Measurements from ENCODE around the gene H2AZ2.
"Not testable (repeated sequence)": the region's sequence is repeated elsewhere in the genome, so short reads cannot be mapped to it uniquely, and the experiment has no call there.

Gene H2AZ2

GRCh38 chr7:44871918-44872317 is 24.0 kb upstream of the H2AZ2 start:
- in situ Hi-C loops (cut with MboI; ENCODE audit: low sequenced_read_pairs), result not testable (repeated sequence)

- in situ Hi-C loops (cut with MboI; ENCODE audit: low sequenced_read_pairs), result not testable (repeated sequence)
These were observed 22.9 kb upstream of the H2AZ2 start for GRCh38 chr7:44870780-44871179.

GRCh38 chr7:44870336-44870735 is 22.4 kb upstream of the H2AZ2 start:
- in situ Hi-C loops (cut with MboI; ENCODE audit: low sequenced_read_pairs), result not testable (repeated sequence)

- in situ Hi-C loops (cut with MboI; ENCODE audit: low sequenced_read_pairs), result no loop called here
These were observed 19.4 kb upstream of the H2AZ2 start for GRCh38 chr7:44867073-44867995.

- in situ Hi-C loops (cut with MboI; ENCODE audit: low sequenced_read_pairs), result not testable (repeated sequence)
These were observed 14.1 kb upstream of the H2AZ2 start for GRCh38 chr7:44861949-44862348.

GRCh38 chr7:44858161-44858560 is 10.3 kb upstream of the H2AZ2 start:
- in situ Hi-C loops (cut with MboI; ENCODE audit: low sequenced_read_pairs), result loop anchor here (5.0 kb wide), 1 partner anchor 64 kb away; no protein-coding TSS in a partner anchor

- in situ Hi-C loops (cut with MboI; ENCODE audit: low sequenced_read_pairs), result loop anchor here (5.0 kb wide), 1 partner anchor 67 kb away; no protein-coding TSS in a partner anchor
These were observed 6.9 kb upstream of the H2AZ2 start for GRCh38 chr7:44854644-44855364.

DNA sequence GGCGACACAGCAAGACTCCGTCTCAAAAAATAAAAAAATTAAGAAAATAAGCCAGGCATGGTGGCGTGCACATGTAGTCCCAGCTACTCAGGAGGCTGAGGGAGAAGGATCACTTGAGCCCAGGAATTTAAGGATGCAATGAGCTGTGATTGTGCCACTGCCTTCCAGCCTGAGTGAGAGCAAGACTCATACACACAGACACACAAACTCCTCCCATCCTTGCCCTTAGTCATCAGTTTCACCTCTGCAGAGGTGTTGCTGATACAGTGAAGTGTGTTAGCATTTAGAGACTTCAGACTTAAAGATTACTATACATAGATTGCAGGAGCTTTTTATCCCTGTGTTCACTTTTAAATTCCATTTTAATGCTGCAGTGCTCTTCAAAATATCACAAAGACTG is 5.5 kb upstream of the H2AZ2 start:
- in situ Hi-C loops (cut with MboI; ENCODE audit: low sequenced_read_pairs), result no loop called here

DNA sequence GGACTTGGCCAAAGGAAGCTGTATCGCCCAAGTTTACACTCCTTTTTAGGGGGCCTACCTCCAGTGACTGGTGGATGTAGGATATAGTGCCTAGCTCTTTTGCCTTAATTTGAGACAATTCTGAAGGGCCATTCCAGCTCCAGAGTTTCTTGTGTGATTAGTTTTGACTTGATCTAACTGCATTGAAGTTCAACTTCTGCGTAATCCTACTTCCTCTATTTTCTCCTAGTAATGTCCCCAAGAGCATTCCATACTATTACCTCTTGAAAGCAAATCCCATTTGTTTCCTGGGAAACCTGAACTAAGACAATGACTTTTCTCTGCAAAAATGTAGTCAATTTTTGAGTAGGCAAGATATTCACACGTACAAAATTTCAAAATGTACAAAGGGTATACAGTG is 4.7 kb upstream of the H2AZ2 start:
- in situ Hi-C loops (cut with MboI; ENCODE audit: low sequenced_read_pairs), result no loop called here

DNA sequence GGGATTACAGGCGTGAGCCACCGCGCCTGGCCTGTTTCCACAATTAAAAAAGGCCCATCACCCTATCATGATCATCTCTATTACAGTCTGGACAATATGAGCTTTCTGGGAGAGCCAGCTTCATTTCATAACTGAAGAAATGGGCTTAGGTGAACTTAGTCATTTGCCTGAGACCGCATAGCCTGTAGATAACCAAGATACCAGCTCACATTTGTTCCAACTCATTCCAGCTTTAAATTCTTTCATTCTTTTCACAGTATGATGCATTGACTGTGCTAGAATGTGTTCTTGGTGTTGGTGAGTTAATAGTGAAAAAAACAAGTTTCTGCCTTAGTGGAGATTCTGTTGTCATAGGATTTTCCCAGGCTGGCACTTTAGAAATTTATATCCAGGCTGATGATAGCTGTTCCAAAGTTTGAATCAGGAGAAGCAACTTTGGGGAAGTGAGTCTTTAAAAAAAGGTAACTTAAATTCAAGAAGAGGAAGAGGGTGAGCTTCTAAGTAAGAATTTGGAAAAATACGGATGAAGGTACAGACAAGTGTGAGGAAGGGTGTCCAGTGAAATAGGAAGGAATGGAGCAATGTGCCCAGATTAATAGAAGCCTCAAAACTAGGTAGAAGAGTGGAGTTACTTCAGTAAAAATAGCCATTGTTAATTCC is 2.1 kb upstream of the H2AZ2 start:
- in situ Hi-C loops (cut with MboI; ENCODE audit: low sequenced_read_pairs), result loop anchor here (25.0 kb wide), 1 partner anchor 263 kb away; the partner anchor contains the start of gene TMED4

DNA sequence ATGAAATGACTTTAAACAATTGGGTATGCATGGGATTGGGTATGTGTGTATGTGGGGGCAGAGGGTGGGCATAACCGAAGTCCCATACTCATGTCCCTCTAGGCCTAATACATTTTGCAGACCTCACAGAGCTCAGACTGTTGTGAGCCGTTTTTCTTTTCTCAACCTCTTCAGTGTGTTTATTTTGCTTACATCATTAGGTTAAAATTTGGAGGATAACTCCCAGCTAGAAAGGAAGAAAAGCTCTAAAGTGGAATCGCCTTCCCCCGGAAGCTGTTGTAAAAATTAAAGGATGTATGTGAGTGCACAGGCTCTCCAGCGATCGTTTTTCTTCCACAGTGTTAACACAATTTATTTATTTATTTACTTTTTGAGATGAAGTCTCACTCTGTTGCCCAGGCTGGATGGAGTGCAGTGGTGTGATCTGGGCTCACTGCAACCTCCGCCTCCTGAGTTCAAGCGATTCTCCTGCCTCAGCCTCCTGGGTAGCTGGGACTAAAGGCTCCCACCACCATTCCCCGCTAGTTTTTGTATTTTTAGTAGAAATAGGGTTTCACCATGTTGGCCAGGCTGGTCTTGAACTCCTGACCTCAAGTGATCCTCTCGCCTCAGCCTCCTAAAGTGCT is 1.5 kb upstream of the H2AZ2 start:
- in situ Hi-C loops (cut with MboI; ENCODE audit: low sequenced_read_pairs), result loop anchor here (25.0 kb wide), 1 partner anchor 262 kb away; the partner anchor contains the start of gene TMED4

GRCh38 chr7:44847509-44847919 is 373 bp downstream of the H2AZ2 start:
- in situ Hi-C loops (cut with MboI; ENCODE audit: low sequenced_read_pairs), result loop anchor here (25.0 kb wide), 1 partner anchor 260 kb away; the partner anchor contains the start of gene TMED4

DNA sequence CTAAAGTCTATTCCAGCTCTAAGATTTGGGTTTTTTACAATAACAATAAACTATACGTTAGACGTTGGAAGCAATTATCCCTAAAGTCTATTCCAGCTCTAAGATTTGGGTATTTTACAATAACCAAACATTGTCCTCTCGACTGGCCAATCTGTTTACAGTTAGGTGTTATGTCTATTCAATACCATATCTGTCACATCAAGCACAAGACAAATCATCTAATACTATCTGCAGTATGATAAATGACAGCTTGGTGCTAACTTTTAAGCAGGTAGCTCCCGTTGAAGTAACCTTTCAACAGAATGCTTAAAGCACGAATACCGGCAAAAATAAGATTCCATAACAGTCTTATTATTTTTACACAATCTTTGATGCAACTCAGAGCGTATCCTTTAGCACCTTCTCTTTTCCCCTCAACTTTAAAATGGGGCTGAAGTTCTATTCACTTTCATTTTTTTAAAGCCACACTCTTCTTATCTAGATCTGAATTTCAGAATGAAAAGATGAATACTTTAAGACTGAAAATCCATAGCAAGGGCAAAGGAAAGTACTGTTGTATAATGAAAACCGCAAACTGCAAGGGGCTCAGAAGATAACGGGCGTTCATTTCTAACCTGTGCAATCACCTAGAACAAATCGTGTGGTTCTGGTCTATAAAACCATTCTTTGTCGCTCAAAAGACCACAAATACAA is 925 bp downstream of the H2AZ2 start:
- in situ Hi-C loops (cut with MboI; ENCODE audit: low sequenced_read_pairs), result loop anchor here (25.0 kb wide), 1 partner anchor 260 kb away; the partner anchor contains the start of gene TMED4

DNA sequence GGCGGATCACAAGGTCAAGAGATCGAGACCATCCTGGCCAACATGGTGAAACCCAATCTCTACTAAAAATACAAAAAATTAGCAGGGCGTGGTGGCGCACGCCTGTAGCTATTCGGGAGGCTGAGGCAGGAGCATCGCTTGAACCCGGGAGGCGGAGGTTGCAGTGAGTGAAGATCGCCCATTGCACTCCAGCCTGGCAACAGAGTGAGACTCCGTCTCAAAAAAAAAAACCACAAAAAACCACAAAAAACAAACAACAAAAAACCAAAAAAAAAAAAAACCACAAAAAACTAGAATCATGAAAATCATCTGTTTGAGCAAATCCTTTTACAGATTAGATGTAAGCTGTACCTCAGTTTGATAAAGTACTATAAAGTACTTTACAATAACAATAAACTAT is 1.5 kb downstream of the H2AZ2 start:
- in situ Hi-C loops (cut with MboI; ENCODE audit: low sequenced_read_pairs), result loop anchor here (25.0 kb wide), 1 partner anchor 259 kb away; the partner anchor contains the start of gene TMED4

DNA sequence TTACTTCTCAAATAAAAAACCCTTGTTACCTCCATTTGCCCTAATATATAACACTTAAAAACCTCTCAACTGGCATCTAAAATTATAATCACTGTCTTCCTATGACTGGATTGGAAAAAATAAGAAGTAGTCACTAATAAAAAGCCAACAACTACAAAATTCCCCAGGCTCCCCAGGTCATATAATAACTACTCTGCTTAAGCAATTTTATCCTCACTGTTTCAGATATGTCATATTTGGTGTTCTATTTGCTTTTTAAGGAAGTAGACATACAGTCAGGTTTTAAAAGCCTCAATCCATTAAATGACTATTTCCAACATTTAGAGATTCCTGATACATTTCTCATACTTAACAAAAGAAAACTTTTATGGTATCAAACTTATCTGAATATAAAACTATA is 2.4 kb downstream of the H2AZ2 start:
- in situ Hi-C loops (cut with MboI; ENCODE audit: low sequenced_read_pairs), result loop anchor here (25.0 kb wide), 1 partner anchor 258 kb away; the partner anchor contains the start of gene TMED4

DNA sequence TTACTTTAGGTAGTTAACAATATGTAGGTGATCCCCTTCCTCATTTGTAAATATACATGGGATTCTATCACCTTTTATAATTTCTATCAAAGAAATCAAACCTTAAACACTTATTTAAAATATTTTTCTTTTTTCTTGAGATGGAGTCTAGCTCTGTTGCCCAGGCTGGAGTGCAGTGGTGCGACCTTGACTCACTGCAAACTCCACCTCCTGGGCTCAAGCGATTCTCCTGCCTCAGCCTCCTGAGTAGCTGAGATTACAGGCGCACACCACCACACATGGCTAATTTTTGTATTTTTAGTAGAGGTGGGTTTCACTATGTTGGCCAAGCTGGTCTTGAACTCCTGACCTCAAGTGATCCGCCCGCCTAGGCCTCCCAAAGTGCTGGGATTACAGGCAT is 4.4 kb downstream of the H2AZ2 start:
- in situ Hi-C loops (cut with MboI; ENCODE audit: low sequenced_read_pairs), result loop anchor here (25.0 kb wide), 1 partner anchor 256 kb away; the partner anchor contains the start of gene TMED4

DNA sequence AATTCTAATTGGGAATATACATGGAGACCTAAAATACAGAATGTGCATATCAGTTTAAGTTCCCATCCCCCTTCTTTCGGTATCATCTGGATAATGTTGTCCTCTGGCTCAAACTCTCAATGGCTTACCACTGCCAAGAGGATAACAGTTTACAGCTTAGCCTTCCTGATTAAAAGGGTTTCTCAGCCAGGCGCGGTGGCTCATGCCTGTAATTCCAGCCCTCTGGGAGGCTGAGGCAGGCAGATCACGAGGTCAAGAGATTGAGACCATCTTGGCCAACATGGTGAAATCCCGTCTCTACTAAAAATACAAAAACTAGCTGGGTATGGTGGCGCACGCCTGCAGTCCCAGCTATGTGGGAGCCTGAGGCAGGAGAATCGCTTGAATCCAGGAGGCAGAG is 5.2 kb downstream of the H2AZ2 start:
- in situ Hi-C loops (cut with MboI; ENCODE audit: low sequenced_read_pairs), result loop anchor here (25.0 kb wide), 1 partner anchor 255 kb away; the partner anchor contains the start of gene TMED4

DNA sequence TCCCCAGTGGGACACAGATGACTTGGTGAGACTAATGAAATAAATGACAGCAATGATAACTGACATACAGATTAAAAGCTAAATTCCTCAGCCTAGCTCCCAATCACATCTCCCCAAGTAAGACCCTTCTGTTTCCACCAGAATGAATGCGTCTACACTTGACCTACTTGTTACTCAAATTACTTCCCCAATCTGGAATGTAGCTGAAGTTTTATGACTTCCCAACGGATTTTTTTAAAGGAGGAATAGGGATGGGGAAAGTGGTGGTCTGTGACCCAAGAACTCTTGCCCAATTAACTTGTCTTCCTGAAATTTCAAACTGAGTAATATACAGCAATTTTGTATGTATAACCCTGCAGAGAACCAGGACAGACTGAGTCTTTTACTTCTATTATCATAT is 9.1 kb downstream of the H2AZ2 start:
- in situ Hi-C loops (cut with MboI; ENCODE audit: low sequenced_read_pairs), result loop anchor here (25.0 kb wide), 1 partner anchor 251 kb away; the partner anchor contains the start of gene TMED4

- in situ Hi-C loops (cut with MboI; ENCODE audit: low sequenced_read_pairs), result loop anchor here (25.0 kb wide), 1 partner anchor 240 kb away; the partner anchor contains the start of gene TMED4
These were observed 20.3 kb downstream of the H2AZ2 start for GRCh38 chr7:44827567-44827966.

All from HL-60/S4 treated with phorbol 12-myristate 13-acetate at 8.2 ng/mL for 4 days and 3 days (cell line).